Hematopoietic multipotent progenitor cell treated with erythropoietin and hydrocortisone succinate and interleukin-3 and kit ligand, for 15 days (in vitro differentiated cells): ENCODE results near the gene MARCHF9.
A peak's percentile ranks its signal among the peaks of the same experiment; 100 is the strongest.

Source experiments
- DNase-seq: peaks from one replicate; pipeline ENCODE4 v3.0.0-alpha.2; 2015; ENCODE audit warnings: low spot score

MARCHF9 gene

DNA sequence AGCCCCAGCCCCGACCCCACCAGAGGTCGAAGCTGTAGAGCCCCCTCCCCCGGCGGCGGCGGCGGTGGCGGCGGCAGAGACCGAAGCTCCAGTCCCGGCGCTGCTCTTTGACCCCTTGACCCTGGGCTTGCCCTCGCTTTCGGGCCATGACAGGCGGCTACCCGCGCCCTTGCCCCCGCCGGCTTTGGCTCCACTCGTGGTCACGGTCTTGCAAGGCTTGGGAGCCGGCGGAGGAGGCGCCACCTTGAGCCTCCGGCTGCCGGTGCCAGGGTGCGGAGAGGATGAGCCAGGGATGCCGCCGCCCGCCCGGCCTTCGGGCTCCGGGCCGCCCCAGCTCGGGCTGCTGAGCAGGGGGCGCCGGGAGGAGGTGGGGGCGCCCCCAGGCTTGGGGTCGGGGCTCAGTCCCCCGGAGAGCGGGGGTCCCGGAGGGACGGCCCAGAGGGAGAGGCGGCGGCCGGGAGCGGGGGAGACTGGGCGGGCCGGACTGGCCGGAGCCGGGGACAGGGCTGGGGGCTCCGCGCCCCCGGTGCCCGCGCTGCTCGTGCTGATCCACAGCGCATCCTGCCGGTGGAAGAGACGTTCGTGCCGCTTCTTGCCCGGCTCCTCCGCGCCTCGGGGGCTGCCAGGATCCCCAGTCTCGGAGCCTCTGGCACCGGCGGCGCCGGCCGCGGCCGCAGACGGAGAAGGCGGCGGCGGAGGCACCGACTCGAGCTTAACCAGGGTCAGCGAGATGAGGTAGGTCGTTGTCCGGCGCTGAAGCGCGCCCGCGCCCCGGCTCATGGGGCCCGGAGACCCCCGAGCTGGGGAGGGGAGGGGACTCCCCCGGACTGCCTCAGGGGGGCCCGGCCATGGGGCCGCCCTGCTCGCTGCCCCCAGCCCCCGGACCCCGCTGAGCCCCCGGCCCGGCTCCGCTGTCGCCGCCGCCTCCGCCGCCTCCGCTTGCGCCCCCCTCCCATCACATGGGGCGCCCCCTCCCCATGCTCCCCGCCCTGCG is 17.1 kb upstream of the MARCHF9 start:
- DNase-seq, result no peak

GRCh38 chr12:57738661-57739237 is 16.2 kb upstream of the MARCHF9 start, which contains the start of gene AGAP2:
AGAP2 (minus strand) TSS chr12:57738742; CDS start chr12:57738246, 496 bp downstream.
- no peak for DNase-seq

DNA sequence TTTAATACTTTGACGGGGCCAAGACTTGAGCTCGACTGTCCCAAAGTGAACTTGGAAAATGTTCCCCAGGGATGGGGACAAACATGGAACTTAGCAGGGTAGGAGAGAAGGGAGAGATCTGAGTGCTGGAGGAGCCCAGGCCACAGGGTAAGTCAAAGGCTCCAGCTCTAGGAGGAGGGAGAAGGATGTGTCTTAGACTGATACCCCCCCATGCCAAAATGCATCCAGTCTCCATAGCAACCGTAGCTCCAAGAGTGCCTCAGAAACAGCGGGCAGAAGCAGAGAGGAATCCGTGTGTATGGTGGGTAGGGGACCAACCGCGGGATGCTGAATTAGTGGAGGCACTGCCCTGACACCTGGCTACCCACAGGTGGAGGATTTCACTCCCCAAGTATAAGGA is 15.5 kb upstream of the MARCHF9 start:
- no peak for DNase-seq

DNA sequence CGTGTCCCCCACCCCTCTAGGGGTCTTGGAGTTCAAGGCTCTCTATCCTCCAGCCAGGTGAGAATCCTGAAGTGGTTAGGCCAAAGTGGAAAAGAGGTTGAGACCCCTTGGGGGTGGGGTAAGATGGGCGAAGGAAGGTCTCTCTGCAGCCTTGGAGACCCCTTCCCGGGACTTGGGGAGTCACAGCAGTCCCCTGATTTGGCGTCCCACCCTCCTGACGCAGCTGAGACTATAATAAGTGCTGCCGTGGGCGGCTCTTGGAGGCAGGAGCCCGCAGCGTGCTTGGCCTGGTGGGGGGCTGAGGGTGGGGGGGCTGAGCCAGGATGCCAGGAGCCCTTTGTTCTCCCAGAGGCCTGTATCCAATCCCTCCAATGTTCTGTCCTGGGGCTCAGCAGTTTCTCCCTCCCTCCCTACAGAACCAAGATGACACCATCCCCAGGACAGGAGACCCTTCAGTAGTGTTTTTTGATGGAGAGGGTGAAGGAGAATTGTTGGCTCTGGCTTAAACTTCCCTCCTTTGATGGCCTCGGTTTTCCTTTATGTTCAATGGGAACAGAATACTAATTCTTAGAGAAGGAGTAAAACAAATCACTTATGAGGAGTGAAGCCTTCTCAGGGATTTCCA is 14.9 kb upstream of the MARCHF9 start:
- no peak for DNase-seq

DNA sequence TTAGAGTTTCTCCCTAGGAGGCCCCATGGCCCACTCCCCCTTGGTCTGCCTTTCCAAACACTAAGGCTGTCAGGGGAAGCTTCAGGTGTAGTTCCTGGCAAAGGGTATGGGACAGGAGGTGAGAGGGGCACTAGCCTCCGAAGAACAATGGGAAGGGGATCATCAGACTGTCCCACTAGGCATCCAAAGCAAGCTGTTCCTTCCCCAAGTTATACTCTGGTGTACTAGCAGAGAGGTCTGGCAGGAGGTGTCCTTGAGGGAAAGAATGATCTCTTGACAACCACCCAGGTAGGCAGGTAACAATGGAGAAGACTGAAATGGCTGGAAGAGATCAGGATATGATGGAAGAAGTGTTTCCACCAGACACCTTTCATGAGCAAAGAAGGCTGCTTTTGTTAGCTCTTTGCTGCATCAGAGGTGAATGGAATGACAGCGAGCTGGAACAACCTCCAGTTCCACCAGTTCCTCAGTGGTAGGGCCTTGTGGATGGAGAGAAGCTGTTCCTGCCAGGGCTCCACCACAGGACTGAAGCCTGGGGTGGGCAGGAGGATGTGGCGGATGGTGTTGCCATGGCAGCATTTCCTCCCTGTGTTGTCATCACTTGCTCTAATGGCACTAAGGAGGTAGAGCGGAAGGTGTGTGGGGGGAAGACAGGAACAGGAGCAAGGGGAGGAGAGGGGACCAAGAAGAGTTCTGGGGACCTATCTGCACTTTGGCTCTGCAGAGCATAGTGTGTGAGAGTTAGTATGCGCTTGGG is 14.1 kb upstream of the MARCHF9 start:
- DNase-seq, result no peak

- DNase-seq, result no peak
Measured at GRCh38 chr12:57741413-57741789, 13.5 kb upstream of the MARCHF9 start.

- DNase-seq, result peak; percentile 20
Measured at GRCh38 chr12:57741844-57742738, 12.8 kb upstream of the MARCHF9 start.

DNA sequence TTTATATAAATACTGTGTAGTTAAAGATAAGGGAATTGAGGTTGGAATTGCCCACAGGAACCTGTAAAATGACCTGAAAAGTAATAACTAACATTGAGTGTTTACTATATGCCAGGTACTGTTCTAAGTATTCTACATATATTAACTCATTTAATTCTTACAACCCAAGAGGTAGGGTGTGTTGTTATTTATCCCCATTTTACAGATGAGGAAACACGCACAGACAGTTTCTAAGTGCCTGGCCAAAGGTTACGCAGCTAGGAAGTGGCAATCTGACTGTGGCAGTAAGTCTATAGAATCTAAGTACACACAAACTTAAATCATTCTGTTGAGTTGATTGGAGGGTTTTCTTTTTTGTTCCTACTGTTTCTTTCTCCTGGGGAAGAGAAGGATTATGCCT is 11.1 kb upstream of the MARCHF9 start:
- DNase-seq, result no peak

- DNase-seq, result no peak
Measured at GRCh38 chr12:57744194-57744776, 10.6 kb upstream of the MARCHF9 start.

GRCh38 chr12:57744777-57745484 is 10.0 kb upstream of the MARCHF9 start, which contains the start of gene TSPAN31:
TSPAN31 (plus strand) TSS chr12:57745039; CDS start chr12:57745155, 116 bp downstream.
- DNase-seq, result peak; percentile 95

DNA sequence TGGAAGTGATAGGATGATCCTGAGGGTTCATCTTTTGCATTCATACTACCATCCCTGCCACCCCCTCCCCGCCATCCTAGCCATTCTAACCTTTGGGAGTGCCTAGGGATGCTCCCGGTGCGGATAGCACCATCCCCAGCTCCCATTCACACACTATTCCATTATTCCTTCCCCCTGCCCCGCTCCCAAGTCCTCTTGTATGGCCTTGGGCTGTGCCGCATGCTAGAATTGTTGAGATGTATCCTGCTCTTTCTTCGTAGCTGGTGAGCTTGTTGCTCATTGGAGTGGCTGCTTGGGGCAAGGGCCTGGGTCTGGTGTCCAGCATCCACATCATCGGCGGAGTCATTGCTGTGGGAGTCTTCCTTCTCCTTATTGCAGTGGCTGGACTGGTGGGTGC is 9.4 kb upstream of the MARCHF9 start:
- no peak for DNase-seq

DNA sequence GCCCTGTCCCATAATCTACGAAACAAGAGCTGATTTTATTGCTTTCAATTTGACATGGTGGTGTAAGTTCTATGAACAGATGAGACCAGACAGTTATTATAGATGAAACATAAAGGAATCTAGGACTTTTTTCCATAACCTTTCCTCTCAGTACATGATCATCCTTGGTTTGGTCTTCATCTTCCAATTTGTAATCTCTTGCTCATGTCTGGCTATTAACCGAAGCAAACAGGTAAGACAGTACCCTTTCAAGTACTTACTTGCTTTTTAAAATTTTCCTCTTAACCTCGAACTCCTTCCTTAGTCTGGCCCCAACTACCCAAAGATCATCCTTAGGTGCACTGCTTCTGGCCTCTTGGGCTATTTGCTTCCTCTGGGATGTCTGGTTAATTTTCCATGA is 8.9 kb upstream of the MARCHF9 start:
- no peak for DNase-seq

DNA sequence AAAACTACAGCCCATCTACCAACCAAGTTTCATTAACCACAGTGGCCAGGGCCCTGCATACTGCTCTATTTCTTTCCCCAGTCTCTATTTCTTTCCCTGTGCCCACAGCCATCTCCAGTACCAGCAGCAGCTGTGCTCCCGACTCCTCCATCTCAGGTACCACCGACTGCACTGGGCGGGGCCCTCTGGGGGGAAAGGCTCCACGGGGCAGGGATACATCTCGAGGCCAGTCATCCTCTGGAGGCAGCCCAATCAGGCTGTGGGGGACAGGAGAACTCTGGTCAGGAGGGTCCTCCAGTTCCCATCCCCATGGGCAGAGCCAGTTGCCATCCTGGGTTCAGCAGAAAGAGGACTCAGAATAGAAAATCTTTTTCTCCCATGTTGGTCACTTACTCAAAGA is 5.8 kb upstream of the MARCHF9 start:
- DNase-seq, result no peak

- DNase-seq, result no peak
Measured at GRCh38 chr12:57750561-57751431, 4.1 kb upstream of the MARCHF9 start.

DNA sequence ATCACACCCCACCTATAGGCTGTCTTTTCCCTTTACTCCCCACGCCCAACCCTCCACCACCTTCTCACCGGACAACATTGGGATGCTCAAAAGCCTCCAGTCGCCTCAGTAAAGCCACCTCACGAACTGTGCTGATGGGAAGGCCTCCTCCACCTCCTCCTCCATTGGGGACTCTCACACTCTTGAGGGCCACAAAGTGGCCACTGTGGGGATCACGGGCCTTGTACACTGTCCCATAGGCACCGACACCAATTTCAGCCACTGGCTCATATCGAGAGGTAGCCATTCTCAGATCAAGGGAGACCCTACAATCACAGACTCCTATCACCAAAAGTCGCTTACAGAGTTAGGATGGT is 3.5 kb upstream of the MARCHF9 start:
- DNase-seq, result no peak

GRCh38 chr12:57751788-57752667 is 2.9 kb upstream of the MARCHF9 start, which contains the start of gene CDK4:
CDK4 (minus strand) TSS chr12:57752310; CDS start chr12:57751717, 593 bp downstream.
- DNase-seq, result peak; percentile 99

DNA sequence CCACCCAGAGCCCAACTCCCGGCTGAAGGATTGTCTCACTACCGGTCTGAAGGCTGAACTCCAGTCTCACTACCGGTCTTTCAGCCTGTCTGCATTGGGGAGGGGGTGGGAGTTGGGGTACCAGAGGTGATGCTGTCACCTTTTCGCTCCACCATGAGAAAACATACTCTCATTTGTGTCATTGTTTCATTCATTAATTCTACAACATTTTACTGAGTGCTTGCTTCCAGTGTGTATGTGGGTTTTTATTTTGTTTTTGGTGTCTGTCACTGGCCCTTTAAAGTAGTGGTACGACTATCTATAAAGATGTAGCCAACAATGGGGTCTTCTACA is 2.3 kb upstream of the MARCHF9 start:
- DNase-seq, result no peak

DNA sequence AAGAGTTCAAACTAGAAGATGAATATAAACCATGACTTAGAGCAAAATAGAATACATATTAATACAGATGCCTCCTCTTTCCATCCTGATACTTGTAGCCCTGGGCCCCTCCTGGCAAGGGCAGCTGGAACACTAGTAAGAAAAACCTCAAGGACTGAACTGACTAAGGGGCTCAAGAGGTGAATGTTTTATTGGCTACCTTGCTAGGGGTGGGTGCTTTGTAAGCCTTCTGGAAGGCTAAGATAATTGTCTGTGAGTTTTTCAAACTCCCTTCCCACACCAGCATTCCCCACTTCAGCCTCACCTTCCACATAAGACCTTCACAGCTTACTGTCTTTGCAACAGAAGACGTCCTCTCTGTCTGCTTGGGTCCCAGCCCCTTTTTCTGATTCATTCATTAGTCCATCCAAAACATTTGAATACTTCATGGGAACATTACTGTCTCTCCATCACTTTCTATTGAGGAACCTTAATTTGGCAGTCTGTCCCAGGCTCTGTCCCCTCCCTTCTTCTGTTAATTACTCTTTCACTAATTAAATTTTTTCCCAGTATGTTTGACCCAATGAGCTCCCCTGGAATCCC is 1.1 kb upstream of the MARCHF9 start:
- DNase-seq, result peak; percentile 41
